Adipocyte (in vitro differentiated cells): ENCODE measurements around the gene BCHE.

Experiments
- DNase-seq: peaks from one replicate; pipeline ENCODE4 v3.0.0-alpha.2; 2015; ENCODE audit warnings: low read depth
- H3K27me3 ChIP-seq: replicated peaks from 2 replicates; pipeline ENCODE4 v1.7.0; 2013; ENCODE audit warnings: mild to moderate bottlenecking, low read length, moderate library complexity; ENCODE audit not compliant: control insufficient read depth, insufficient read depth
- H3K36me3 ChIP-seq: 2 replicates; pipeline ENCODE4 v1.7.0; 2013; ENCODE audit warnings: low read length, mild to moderate bottlenecking, moderate library complexity; ENCODE audit not compliant: control insufficient read depth, insufficient read depth, severe bottlenecking
- H3K4me1 ChIP-seq: 2 replicates; pipeline ENCODE4 v1.7.0; 2013; ENCODE audit warnings: mild to moderate bottlenecking, low read length, moderate library complexity; ENCODE audit not compliant: control insufficient read depth, insufficient read depth
- H3K4me3 ChIP-seq: 2 replicates; pipeline ENCODE4 v1.7.0; 2013; ENCODE audit warnings: mild to moderate bottlenecking, low read length, moderate library complexity
- H3K9ac ChIP-seq: 2 replicates; pipeline ENCODE4 v1.7.0; 2013; ENCODE audit warnings: mild to moderate bottlenecking, low read length, moderate library complexity
- H3K9me3 ChIP-seq: 2 replicates; pipeline ENCODE4 v1.7.0; 2013; ENCODE audit warnings: mild to moderate bottlenecking, low read length, moderate library complexity; ENCODE audit not compliant: control insufficient read depth

Gene BCHE

GRCh38 chr3:165852711-165853110 lies 15.5 kb upstream of the BCHE start:
- Histone ChIP-seq H3K27me3 (no peaks in the 10 kb centered on the region), H3K36me3 (no peaks in the 10 kb centered on the region), H3K9ac (no peak overlapping the region), H3K9me3 (no peaks in the 10 kb centered on the region), H3K4me1 (peaks cover 6% of the 10 kb centered on the region), H3K4me3 (no peak overlapping the region)
- DNase-seq = no peak

- Histone ChIP-seq H3K9ac (no peak overlapping the region), H3K36me3 (no peaks in the 10 kb centered on the region), H3K4me3 (no peak overlapping the region), H3K27me3 (no peaks in the 10 kb centered on the region), H3K4me1 (peaks cover 6% of the 10 kb centered on the region), H3K9me3 (no peaks in the 10 kb centered on the region)
- DNase-seq = no peak
Measured at GRCh38 chr3:165852191-165852590, 15.0 kb upstream of the BCHE start.

GRCh38 chr3:165846056-165846455 lies 8.8 kb upstream of the BCHE start:
- H3K4me3 ChIP-seq = no peak overlapping the region
- H3K36me3 ChIP-seq = no peaks in the 10 kb centered on the region

GRCh38 chr3:165839296-165840076 lies 2.3 kb upstream of the BCHE start:
- Histone ChIP-seq H3K9me3 (no peaks in the 10 kb centered on the region), H3K4me1 (no peaks in the 10 kb centered on the region), H3K27me3 (no peaks in the 10 kb centered on the region), H3K4me3 (no peak overlapping the region), H3K9ac (no peak overlapping the region), H3K36me3 (no peaks in the 10 kb centered on the region)
- no peak for DNase-seq

More at GRCh38 chr3:165846056-165846455, 8.8 kb upstream of the BCHE start:
- Histone ChIP-seq H3K27me3 (no peaks in the 10 kb centered on the region), H3K9ac (no peak overlapping the region), H3K4me1 (no peaks in the 10 kb centered on the region), H3K9me3 (no peaks in the 10 kb centered on the region)
- no peak for DNase-seq

- no peaks in the 10 kb centered on the region for H3K36me3 ChIP-seq
- H3K9ac ChIP-seq = peak overlapping the region; percentile 79
- no peaks in the 10 kb centered on the region for H3K27me3 ChIP-seq
- H3K9me3 ChIP-seq = no peaks in the 10 kb centered on the region
- no peak overlapping the region for H3K4me3 ChIP-seq
- H3K4me1 ChIP-seq = no peaks in the 10 kb centered on the region
- no peak for DNase-seq
Measured at GRCh38 chr3:165837801-165838200, 578 bp upstream of the BCHE start.

- H3K4me1 ChIP-seq = no peaks in the 10 kb centered on the region
- DNase-seq = no peak
- no peaks in the 10 kb centered on the region for H3K9me3 ChIP-seq
- H3K4me3 ChIP-seq = no peak overlapping the region
- no peaks in the 10 kb centered on the region for H3K36me3 ChIP-seq
- no peak overlapping the region for H3K9ac ChIP-seq
- H3K27me3 ChIP-seq = no peaks in the 10 kb centered on the region
Measured at GRCh38 chr3:165835431-165835830, 1.8 kb downstream of the BCHE start.

GRCh38 chr3:165830746-165831145 lies 6.5 kb downstream of the BCHE start:
- Histone ChIP-seq H3K4me1 (peaks cover 2% of the 10 kb centered on the region), H3K9ac (no peak overlapping the region), H3K9me3 (no peaks in the 10 kb centered on the region), H3K4me3 (no peak overlapping the region), H3K36me3 (no peaks in the 10 kb centered on the region), H3K27me3 (no peaks in the 10 kb centered on the region)
- DNase-seq = no peak

GRCh38 chr3:165827883-165828282 lies 9.3 kb downstream of the BCHE start:
- Histone ChIP-seq H3K36me3 (no peaks in the 10 kb centered on the region), H3K9ac (no peak overlapping the region), H3K4me3 (no peak overlapping the region), H3K27me3 (no peaks in the 10 kb centered on the region), H3K9me3 (peaks cover 4% of the 10 kb centered on the region), H3K4me1 (peaks cover 2% of the 10 kb centered on the region)
- no peak for DNase-seq

- Histone ChIP-seq H3K9me3 (peaks cover 4% of the 10 kb centered on the region), H3K27me3 (no peaks in the 10 kb centered on the region), H3K4me1 (peaks cover 2% of the 10 kb centered on the region), H3K4me3 (no peak overlapping the region), H3K36me3 (no peaks in the 10 kb centered on the region), H3K9ac (no peak overlapping the region)
- no peak for DNase-seq
Measured at GRCh38 chr3:165827233-165827632, 10.0 kb downstream of the BCHE start.

- peaks cover 3% of the 10 kb centered on the region for H3K4me1 ChIP-seq
- no peak for DNase-seq
- no peak overlapping the region for H3K9ac ChIP-seq
- H3K4me3 ChIP-seq = no peak overlapping the region
- H3K27me3 ChIP-seq = no peaks in the 10 kb centered on the region
- no peaks in the 10 kb centered on the region for H3K36me3 ChIP-seq
- peaks cover 4% of the 10 kb centered on the region for H3K9me3 ChIP-seq
Measured at GRCh38 chr3:165820671-165821123, 16.5 kb downstream of the BCHE start.

- Histone ChIP-seq H3K9me3 (no peaks in the 10 kb centered on the region), H3K4me1 (peaks cover 3% of the 10 kb centered on the region), H3K4me3 (no peak overlapping the region), H3K36me3 (no peaks in the 10 kb centered on the region), H3K9ac (no peak overlapping the region), H3K27me3 (no peaks in the 10 kb centered on the region)
- no peak for DNase-seq
Measured at GRCh38 chr3:165817160-165817709, 20.0 kb downstream of the BCHE start.
